GF-D8 (cell line): ENCODE data around the gene BMPR2.
"Not testable (repeated sequence)": the region's sequence is repeated elsewhere in the genome, so short reads cannot be mapped to it uniquely, and the experiment has no call there.

Source experiments
- DNase-seq: peaks from one replicate; lab custom pipeline; 2025; lab: John Stamatoyannopoulos, UW

BMPR2 gene

GRCh38 chr2:202382684-202383083, 6.6 kb downstream of the BMPR2 start:
- DNase-seq: no peak

GRCh38 chr2:202386495-202386894, 10.4 kb downstream of the BMPR2 start:
- not testable (repeated sequence) for DNase-seq

GRCh38 chr2:202387608-202388342, 11.6 kb downstream of the BMPR2 start:
- no peak for DNase-seq

- DNase-seq: no peak
These were observed 24.8 kb downstream of the BMPR2 start for GRCh38 chr2:202400941-202401340.

GRCh38 chr2:202405798-202406197, 29.7 kb downstream of the BMPR2 start:
- DNase-seq: no peak

GRCh38 chr2:202406445-202406978, 30.4 kb downstream of the BMPR2 start:
- DNase-seq: no peak

GRCh38 chr2:202408546-202409140, 32.5 kb downstream of the BMPR2 start:
- no peak for DNase-seq

GRCh38 chr2:202410092-202410491, 34.0 kb downstream of the BMPR2 start:
- no peak for DNase-seq

GRCh38 chr2:202411097-202411496, 35.0 kb downstream of the BMPR2 start:
- DNase-seq: no peak

- no peak for DNase-seq
These were observed 41.9 kb downstream of the BMPR2 start for GRCh38 chr2:202418027-202418426.

- DNase-seq: no peak
These were observed 42.4 kb downstream of the BMPR2 start for GRCh38 chr2:202418511-202418910.

- no peak for DNase-seq
These were observed 47.0 kb downstream of the BMPR2 start for GRCh38 chr2:202423139-202423538.

- DNase-seq: no peak
These were observed 48.9 kb downstream of the BMPR2 start for GRCh38 chr2:202425036-202425435.

GRCh38 chr2:202426751-202427150, 50.6 kb downstream of the BMPR2 start:
- peak; percentile 9 for DNase-seq

- no peak for DNase-seq
These were observed 53.2 kb downstream of the BMPR2 start for GRCh38 chr2:202429164-202429980.

- no peak for DNase-seq
These were observed 56.6 kb downstream of the BMPR2 start for GRCh38 chr2:202432776-202433175.

GRCh38 chr2:202434472-202434871, 58.3 kb downstream of the BMPR2 start:
- no peak for DNase-seq

- no peak for DNase-seq
These were observed 60.5 kb downstream of the BMPR2 start for GRCh38 chr2:202436626-202437025.

- not testable (repeated sequence) for DNase-seq
These were observed 64.0 kb downstream of the BMPR2 start for GRCh38 chr2:202440117-202440516.

- no peak for DNase-seq
These were observed 66.8 kb downstream of the BMPR2 start for GRCh38 chr2:202442882-202443281.

GRCh38 chr2:202444000-202444399, 67.9 kb downstream of the BMPR2 start:
- DNase-seq: no peak

- DNase-seq: no peak
These were observed 73.2 kb downstream of the BMPR2 start for GRCh38 chr2:202449344-202449743.

GRCh38 chr2:202450785-202451184, 74.7 kb downstream of the BMPR2 start:
- no peak for DNase-seq
